RWPE2 (cell line): Measurements from ENCODE around the gene DNLZ.

Experiments used
- ATAC-seq: fragments of 200-7000 bp; cut with Tn5 transposase; 3 replicates; pipeline ENCODE4 v1.9.1; 2021; ENCODE audit warnings: low read depth
- DNase-seq: peaks from one replicate; pipeline ENCODE4 v3.0.0-alpha.2; 2020; ENCODE audit warnings: low spot score
- H3K27ac ChIP-seq: fragments of 450-650 bp; 2 replicates; pipeline ENCODE4 v1.5.1; 2017; ENCODE audit warnings: mild to moderate bottlenecking; ENCODE audit not compliant: poor library complexity, severe bottlenecking
- H3K27me3 ChIP-seq: fragments of 250-450 bp; sonication (Bioruptor Pico); 2 replicates; pipeline ENCODE4 v1.5.1; 2021; ENCODE audit warnings: mild to moderate bottlenecking, moderate library complexity; ENCODE audit not compliant: insufficient read depth, poor library complexity, severe bottlenecking
- H3K36me3 ChIP-seq: fragments of 250-450 bp; sonication (Bioruptor Pico); 2 replicates; pipeline ENCODE4 v1.5.1; 2020; ENCODE audit warnings: low read depth, mild to moderate bottlenecking, moderate library complexity
- H3K4me1 ChIP-seq: fragments of 250-450 bp; sonication (Bioruptor Pico); 2 replicates; pipeline ENCODE4 v1.5.1; 2021; ENCODE audit warnings: mild to moderate bottlenecking, moderate library complexity; ENCODE audit not compliant: insufficient read depth, poor library complexity, severe bottlenecking
- H3K4me3 ChIP-seq: fragments of 250-450 bp; sonication (Bioruptor Pico); 2 replicates; pipeline ENCODE4 v1.5.1; 2021; ENCODE audit warnings: mild to moderate bottlenecking, moderate library complexity; ENCODE audit not compliant: severe bottlenecking
- H3K9me3 ChIP-seq: fragments of 250-450 bp; sonication (Bioruptor Pico); 2 replicates; pipeline ENCODE4 v1.5.1; 2021; ENCODE audit warnings: mild to moderate bottlenecking, moderate library complexity; ENCODE audit not compliant: severe bottlenecking
- TF ChIP-seq, protein P1 (sequence below): fragments of 450-650 bp; IDR thresholded peaks from one replicate; pipeline ENCODE4 v1.5.1; 2017; ENCODE audit warnings: mild to moderate bottlenecking, moderate library complexity; ENCODE audit not compliant: poor library complexity, severe bottlenecking

DNLZ gene

DNA sequence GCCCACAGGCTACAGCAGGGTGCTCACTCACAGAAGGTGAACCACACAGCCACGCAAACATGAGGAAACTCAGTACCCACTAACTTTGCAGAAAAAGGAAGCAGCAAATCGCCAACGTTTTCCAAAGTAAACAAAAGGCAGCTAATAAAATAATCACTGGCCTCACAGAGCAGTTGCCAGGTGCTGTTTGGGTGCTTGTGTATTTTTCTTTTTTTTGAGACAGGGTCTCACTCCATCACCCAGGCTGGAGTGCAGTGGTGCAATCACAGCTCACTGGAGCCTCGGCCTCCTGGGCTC lies 32.6 kb upstream of the DNLZ start:
- Histone ChIP-seq H3K27ac (no peak overlapping the region), H3K36me3 (peaks cover 70% of the 10 kb centered on the region), H3K4me3 (no peak overlapping the region), H3K27me3 (no peaks in the 10 kb centered on the region), H3K9me3 (no peaks in the 10 kb centered on the region), H3K4me1 (no peaks in the 10 kb centered on the region)
- ATAC-seq (no peak), DNase-seq (no peak)
- TF ChIP-seq, protein P1, sequence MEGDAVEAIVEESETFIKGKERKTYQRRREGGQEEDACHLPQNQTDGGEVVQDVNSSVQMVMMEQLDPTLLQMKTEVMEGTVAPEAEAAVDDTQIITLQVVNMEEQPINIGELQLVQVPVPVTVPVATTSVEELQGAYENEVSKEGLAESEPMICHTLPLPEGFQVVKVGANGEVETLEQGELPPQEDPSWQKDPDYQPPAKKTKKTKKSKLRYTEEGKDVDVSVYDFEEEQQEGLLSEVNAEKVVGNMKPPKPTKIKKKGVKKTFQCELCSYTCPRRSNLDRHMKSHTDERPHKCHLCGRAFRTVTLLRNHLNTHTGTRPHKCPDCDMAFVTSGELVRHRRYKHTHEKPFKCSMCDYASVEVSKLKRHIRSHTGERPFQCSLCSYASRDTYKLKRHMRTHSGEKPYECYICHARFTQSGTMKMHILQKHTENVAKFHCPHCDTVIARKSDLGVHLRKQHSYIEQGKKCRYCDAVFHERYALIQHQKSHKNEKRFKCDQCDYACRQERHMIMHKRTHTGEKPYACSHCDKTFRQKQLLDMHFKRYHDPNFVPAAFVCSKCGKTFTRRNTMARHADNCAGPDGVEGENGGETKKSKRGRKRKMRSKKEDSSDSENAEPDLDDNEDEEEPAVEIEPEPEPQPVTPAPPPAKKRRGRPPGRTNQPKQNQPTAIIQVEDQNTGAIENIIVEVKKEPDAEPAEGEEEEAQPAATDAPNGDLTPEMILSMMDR = no peak

DNA sequence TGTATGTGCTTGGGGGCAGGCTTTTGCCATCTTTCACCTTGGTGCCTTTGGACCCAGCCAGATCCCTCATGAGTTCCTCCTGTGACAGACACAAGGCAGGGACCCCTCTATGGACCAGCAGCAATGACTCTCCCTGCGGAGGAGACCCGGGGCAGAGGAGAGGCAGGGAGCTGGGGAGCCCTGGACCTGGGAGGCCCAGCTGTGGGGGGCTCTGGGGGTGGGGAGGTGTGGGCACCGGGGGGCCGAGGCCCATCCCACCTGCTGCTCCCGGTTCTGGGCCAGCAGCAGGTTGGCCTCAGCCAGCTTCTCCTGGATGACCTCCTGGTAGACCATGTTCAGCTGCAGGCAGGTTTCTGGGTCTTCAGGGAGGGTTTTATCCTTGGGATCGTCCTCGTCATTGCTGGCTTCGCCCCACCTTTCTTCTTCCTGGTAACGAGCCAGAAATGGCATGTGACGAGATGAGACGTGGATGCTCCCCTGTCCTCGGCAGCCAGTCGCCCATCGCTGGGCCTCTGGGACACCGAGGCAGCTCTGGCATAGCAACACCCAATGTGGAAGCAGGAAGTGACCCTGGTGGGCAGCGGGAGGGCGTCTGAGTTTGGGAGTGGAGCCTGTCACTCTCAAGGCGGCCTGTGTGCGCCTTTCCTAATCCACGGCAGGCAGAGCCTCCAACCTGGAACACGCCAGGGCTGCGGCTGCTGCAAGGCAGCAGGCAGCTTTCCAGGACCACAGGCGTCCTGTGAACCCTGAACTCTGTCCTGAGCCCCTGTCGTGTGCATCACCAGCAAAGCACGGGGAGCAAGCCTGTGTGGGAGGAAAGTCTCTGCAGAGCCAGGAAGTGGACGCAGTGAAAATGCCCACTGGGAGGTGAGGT lies 32.0 kb upstream of the DNLZ start:
- Histone ChIP-seq H3K4me1 (no peaks in the 10 kb centered on the region), H3K9me3 (no peaks in the 10 kb centered on the region), H3K27me3 (no peaks in the 10 kb centered on the region), H3K4me3 (no peak overlapping the region), H3K36me3 (peaks cover 75% of the 10 kb centered on the region), H3K27ac (no peak overlapping the region)
- no peak for DNase-seq
- no peak for ATAC-seq
- TF ChIP-seq, protein P1 = no peak

DNA sequence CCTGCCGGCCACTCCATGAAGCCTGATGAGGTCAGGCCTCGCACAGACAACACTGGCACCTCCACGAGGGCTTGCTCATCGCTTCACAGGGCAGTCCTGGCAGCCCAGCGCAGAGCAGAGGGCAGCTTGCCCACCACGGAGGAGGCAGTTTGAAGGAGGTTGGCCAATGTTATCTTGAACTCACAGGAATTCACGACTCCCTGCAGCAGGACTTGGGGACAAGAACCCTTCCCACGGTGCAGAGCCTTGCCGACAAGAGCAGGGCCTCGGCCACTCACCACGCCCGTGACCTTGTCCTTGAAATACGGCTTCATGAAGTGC lies 31.4 kb upstream of the DNLZ start:
- H3K4me3 ChIP-seq = no peak overlapping the region
- DNase-seq (no peak), ATAC-seq (no peak)
- no peaks in the 10 kb centered on the region for H3K9me3 ChIP-seq
- H3K27me3 ChIP-seq = no peaks in the 10 kb centered on the region
- peaks cover 78% of the 10 kb centered on the region for H3K36me3 ChIP-seq
- TF ChIP-seq, protein P1 = no peak
- H3K4me1 ChIP-seq = no peaks in the 10 kb centered on the region
- no peak overlapping the region for H3K27ac ChIP-seq

DNA sequence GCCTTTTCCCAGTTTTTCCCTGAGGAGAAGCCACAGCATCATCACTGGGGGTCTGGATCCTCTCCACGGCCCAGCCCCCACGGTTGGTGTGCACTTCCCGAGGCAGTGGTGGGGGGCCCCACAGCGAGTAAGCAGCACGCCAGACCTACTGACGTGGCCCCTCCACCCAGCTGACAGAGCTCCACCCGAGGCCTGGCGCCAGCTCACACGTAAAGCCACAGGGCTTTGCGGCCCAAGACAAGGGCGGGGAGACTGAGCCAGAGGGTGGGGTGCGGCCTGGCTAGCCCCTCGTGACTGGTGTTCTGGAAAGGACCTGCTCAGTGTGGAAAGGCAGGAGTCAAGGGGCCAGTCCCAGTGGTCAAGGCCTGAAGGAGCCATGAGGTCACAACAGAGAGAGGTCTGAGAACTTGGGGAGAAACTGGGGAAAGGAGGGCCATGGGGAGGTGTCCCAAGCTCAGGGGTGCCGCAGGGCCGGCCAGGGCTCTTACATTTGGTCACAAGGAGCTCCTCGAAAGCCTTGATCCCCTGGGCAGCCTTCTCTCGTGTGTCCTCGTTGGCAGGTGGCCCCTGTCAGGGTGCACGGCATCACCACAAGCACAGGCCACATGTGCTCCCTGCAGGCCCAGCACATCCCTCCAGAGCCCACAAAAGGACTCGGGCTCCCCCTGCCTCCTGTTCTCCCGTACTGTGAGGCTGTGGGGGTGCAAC lies 30.9 kb upstream of the DNLZ start:
- ATAC-seq (no peak), DNase-seq (no peak)
- no peak overlapping the region for H3K27ac ChIP-seq
- TF ChIP-seq, protein P1 = no peak
- no peaks in the 10 kb centered on the region for H3K27me3 ChIP-seq
- no peak overlapping the region for H3K4me3 ChIP-seq
- no peaks in the 10 kb centered on the region for H3K4me1 ChIP-seq
- H3K36me3 ChIP-seq = peaks cover 83% of the 10 kb centered on the region
- no peaks in the 10 kb centered on the region for H3K9me3 ChIP-seq

DNA sequence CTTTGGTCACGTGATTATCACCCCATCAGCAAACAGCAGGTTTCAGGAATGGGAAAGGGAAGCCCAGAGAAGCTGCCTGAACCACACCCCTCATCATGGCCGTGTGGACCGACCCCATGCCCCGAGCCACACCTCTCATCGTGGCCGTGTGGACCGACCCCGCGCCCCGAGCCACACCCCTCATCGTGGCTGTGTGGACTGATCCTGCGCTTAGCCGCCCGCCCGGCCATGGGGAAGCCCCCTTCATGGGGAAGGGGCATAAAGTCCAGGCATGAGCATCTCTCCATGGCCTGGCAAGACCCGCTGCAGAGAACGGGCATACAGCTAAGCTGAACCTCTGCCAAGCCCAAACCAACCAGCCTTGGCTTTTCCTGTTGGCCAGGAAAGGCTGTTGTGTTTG lies 30.0 kb upstream of the DNLZ start:
- no peak overlapping the region for H3K27ac ChIP-seq
- no peaks in the 10 kb centered on the region for H3K4me1 ChIP-seq
- peaks cover 88% of the 10 kb centered on the region for H3K36me3 ChIP-seq
- TF ChIP-seq, protein P1 = no peak
- H3K27me3 ChIP-seq = no peaks in the 10 kb centered on the region
- no peaks in the 10 kb centered on the region for H3K9me3 ChIP-seq
- H3K4me3 ChIP-seq = no peak overlapping the region
- no peak for ATAC-seq
- no peak for DNase-seq
